ENCODE data around the gene VPS37D.

DNA sequence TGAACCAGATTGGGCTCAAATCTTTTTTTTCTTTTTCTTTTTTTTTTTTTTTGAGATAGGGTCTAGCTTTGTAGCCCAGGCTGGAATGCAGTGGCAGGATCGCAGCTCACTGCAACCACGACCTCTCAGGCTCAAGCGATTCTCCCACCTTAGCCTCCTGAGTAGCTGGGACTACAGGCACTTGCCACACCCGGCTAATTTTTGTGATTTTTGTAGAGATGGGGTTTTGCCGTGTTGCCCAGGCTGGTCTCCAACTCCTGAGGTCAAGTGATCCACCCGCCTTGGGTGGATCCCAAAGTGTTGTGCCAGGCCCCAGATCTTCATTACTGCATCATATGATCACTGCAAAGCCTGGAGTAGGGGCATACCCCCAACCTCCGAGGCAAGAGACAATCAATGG lies 12.9 kb downstream of the VPS37D start:
- TF ChIP-seq, protein P1, sequence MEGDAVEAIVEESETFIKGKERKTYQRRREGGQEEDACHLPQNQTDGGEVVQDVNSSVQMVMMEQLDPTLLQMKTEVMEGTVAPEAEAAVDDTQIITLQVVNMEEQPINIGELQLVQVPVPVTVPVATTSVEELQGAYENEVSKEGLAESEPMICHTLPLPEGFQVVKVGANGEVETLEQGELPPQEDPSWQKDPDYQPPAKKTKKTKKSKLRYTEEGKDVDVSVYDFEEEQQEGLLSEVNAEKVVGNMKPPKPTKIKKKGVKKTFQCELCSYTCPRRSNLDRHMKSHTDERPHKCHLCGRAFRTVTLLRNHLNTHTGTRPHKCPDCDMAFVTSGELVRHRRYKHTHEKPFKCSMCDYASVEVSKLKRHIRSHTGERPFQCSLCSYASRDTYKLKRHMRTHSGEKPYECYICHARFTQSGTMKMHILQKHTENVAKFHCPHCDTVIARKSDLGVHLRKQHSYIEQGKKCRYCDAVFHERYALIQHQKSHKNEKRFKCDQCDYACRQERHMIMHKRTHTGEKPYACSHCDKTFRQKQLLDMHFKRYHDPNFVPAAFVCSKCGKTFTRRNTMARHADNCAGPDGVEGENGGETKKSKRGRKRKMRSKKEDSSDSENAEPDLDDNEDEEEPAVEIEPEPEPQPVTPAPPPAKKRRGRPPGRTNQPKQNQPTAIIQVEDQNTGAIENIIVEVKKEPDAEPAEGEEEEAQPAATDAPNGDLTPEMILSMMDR (tag by site-specific recombination; IDR thresholded peaks at IDR 0.05) = no peak
- no peak for TF ChIP-seq KLF9 (tag by site-specific recombination; IDR thresholded peaks at IDR 0.05; ENCODE audit: low read depth)
- TF ChIP-seq ZNF121 (tag by site-specific recombination; IDR thresholded peaks at IDR 0.05) = no peak
- TF ChIP-seq, protein P2, sequence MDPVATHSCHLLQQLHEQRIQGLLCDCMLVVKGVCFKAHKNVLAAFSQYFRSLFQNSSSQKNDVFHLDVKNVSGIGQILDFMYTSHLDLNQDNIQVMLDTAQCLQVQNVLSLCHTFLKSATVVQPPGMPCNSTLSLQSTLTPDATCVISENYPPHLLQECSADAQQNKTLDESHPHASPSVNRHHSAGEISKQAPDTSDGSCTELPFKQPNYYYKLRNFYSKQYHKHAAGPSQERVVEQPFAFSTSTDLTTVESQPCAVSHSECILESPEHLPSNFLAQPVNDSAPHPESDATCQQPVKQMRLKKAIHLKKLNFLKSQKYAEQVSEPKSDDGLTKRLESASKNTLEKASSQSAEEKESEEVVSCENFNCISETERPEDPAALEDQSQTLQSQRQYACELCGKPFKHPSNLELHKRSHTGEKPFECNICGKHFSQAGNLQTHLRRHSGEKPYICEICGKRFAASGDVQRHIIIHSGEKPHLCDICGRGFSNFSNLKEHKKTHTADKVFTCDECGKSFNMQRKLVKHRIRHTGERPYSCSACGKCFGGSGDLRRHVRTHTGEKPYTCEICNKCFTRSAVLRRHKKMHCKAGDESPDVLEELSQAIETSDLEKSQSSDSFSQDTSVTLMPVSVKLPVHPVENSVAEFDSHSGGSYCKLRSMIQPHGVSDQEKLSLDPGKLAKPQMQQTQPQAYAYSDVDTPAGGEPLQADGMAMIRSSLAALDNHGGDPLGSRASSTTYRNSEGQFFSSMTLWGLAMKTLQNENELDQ (tag by site-specific recombination; IDR thresholded peaks at IDR 0.05; ENCODE audit: low read depth) = no peak

Measured in HEK293 (cell line).